Right renal pelvis (tissue), 4 donors: ENCODE data around the gene SLC5A6. TPM values are rescaled to one million over a fixed set of nuclear protein-coding genes. Genes with fewer than 3 reads are reported as not detected.
"Not testable (repeated sequence)": the region's sequence is repeated elsewhere in the genome, so short reads cannot be mapped to it uniquely, and the experiment has no call there.

Experiments
- DNase-seq, 4 donors: peaks; one replicate each; pipeline ENCODE4 v3.0.0-alpha.2; 2013; ENCODE audit warnings: low read depth in 4 of 4, low spot score in 3 of 4, missing footprints in 1 of 4
- polyA plus RNA-seq, 4 donors: library from polyadenylated mRNA; unstranded; fragments of 120-200 nt; gene quantifications; one replicate each; pipeline ENCODE4 v1.2.1, GENCODE V29; 2013; ENCODE audit not compliant: insufficient read length in 4 of 4

The SLC5A6 gene
- polyA plus RNA-seq, 4 donors: 31.5 to 39.6 (median 37.7) TPM

- no peak for DNase-seq
Observed at GRCh38 chr2:27177441-27178351, 34.4 kb downstream of the SLC5A6 start.

- not testable (repeated sequence) for DNase-seq
Observed at GRCh38 chr2:27175781-27176180, 36.3 kb downstream of the SLC5A6 start.

- no peak for DNase-seq
Observed at GRCh38 chr2:27175330-27175729, 36.7 kb downstream of the SLC5A6 start.

GRCh38 chr2:27174638-27175037 is 37.4 kb downstream of the SLC5A6 start:
- no peak for DNase-seq

- no peak for DNase-seq
Observed at GRCh38 chr2:27171351-27171848, 40.7 kb downstream of the SLC5A6 start.

DNA sequence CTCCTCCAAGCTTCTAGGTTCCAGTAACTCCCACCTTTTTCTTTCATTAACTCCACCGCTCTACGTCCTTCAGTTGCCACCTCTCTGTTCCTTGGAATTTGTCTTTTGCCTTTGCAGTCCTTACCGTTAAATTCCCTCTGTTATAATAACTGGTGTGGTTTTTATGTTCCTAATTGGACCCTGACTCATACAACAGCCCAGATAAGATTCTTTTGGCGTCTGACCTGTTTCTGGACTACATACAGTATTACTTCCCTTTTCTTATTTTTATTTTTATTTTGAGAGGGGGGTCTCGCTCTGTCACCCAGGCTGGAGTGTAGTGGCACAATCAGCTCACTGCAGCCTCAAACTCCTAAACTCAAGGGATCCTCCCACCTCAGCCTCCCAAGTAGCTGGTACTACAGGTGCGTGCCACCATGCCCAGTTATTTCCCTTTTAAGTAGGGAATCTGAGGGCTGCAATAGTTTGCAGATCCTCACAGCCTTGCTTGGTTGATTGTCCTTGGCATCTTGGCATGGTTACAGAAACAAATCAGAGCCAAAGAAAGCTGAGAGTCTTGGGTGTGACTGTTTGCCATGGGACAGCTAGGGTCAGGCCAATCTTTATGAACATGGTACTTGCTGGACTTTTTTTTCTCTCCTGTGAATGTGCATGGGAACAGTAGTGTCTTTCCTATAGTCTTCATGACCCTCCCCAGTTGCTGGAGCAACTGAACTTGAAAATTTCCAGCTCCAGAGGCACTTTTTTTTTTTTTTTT is 41.3 kb downstream of the SLC5A6 start:
- no peak for DNase-seq

DNA sequence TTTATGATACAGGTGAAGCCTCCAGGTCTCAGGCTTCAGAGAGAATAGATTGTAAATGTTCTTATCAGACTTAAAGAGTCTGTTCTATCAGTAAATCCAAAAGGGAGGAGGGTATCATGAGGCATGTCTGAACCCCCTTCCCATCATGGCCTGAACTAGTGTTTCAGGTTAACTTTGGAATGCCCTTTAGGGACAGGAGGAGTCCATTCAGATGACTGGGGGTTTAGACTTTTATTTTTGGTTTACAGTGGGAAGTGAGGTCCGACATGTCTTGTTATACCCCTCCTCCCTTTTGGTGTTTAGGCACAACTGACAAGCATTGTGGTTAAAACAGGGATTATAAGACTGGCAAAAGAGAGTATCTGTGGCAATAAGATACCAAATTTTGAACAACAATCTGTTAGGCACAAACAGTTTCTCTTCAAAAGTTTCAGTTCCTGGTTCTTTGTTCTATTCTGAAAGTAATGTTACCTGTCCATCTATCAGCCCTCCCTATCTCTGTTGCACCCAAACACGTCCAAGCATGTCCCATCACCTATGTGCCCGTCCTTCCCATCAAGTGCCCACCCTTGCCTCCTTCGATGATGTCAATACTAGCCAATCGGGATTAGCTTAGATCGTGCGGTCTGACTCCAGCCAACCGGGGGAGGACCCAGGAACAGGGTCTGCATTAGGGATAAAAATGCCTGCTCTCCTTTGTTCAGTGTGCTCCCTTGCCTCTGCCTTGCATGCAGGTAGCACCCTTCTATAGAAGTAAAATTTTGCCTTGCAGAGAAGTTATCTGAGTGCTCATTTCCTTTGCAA is 46.9 kb downstream of the SLC5A6 start:
- DNase-seq: no peak

- no peak for DNase-seq
Observed at GRCh38 chr2:27162151-27163121, 49.6 kb downstream of the SLC5A6 start.

- DNase-seq: no peak
Observed at GRCh38 chr2:27160191-27160590, 51.9 kb downstream of the SLC5A6 start.

- no peak for DNase-seq
Observed at GRCh38 chr2:27159271-27159670, 52.8 kb downstream of the SLC5A6 start.

GRCh38 chr2:27158468-27158867 is 53.6 kb downstream of the SLC5A6 start:
- no peak for DNase-seq

DNA sequence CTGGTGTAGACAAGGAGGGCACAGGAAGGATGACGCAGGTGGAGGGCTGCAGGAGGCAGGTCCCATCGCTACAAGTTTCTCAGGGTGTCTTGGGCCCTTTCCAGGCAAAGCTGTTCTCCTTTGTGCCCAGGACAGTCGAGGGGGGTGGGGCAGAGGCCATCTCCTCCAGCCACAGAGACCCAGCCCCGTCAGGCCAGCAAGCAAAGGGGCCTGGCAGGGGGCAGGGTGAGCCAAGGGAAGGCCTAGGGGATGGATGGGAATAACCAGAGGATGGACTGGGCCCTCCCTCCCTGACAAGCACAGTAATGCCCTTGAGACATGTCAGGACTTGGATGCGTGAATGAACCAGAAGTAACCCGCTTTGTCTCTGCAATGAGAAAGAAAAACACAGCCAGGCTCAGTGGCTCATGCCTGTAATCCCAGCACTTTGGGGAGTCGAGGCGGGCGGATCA is 57.0 kb downstream of the SLC5A6 start:
- no peak for DNase-seq

- peak in 2 of 4 donors; percentile 16 to 35 for DNase-seq
Observed at GRCh38 chr2:27154488-27154887, 57.6 kb downstream of the SLC5A6 start.

GRCh38 chr2:27152796-27153464 is 59.1 kb downstream of the SLC5A6 start:
- DNase-seq: no peak

DNA sequence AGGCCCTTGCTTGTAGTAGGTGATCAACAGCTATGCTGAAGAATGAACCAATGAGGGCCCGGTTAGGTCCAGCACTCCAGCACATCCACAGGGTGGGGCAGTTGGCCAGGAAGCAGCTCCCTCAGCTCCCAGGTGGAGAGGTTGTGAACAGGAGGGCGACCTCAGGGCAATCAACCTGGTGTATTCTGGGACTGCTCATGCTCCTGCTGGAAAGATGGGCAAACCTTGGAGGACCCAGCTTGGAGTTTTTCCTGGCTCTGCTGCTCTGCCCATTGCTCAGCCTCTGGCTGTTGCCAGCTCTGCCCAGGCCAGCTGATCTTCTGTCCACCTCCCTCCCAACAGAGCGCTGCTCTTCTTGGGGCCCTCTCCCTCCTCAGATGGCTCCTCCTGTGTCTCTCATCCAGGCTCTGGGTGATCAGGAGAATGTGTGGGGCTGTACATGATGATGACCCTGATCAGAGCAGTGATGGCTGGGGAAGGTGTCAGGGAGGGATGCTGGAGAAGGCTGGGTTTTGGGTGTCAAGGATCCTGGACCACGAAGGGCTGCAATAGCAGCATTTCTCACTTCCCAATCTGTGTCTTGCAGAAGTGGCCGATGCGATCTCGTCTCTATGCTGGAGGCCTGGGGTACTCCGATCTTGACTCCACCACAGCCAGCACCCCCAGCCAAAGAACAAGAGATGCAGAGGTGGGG is 59.8 kb downstream of the SLC5A6 start:
- DNase-seq: no peak

DNA sequence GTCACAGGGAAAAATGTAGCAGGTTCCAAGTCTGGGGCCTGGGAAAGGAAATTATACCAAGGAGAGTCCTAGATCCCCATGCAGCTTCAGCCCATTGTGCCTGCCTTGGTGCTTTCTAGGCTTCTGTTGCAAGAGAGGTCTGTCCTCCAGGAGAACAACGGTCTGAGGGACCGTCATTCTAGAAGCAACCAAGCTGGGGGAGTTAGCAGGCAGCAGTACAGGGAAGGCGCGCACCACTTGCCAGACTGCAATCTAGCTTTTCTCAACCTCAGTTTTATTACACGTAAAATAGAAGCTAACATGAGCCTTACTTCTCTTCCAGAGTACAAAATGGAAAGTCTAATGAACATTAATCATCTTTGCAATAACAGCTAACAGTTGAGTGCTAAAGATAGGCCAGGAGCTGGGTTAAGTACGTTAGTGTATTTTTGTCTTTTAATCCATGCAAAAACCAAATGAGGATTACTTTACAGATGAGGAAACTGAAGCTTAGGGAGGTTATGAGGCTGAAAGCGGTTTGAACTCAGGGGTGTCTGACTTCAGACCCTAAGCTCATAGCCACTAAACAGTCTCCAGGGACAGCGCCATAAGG is 61.3 kb downstream of the SLC5A6 start:
- DNase-seq: no peak
